Activated T-helper 1 cell treated with anti-CD3 and anti-CD28 coated beads, Interleukin-2, amount 50 U/mL, for 16 hours (primary cell): ENCODE results near the gene AMBP.

Experiments
- DNase-seq, 2 donors: peaks; one replicate each; pipeline ENCODE4 v3.0.0-alpha.2; 2020; ENCODE audit warnings: low read depth in 1 of 2, low spot score in 1 of 2

AMBP gene

DNA sequence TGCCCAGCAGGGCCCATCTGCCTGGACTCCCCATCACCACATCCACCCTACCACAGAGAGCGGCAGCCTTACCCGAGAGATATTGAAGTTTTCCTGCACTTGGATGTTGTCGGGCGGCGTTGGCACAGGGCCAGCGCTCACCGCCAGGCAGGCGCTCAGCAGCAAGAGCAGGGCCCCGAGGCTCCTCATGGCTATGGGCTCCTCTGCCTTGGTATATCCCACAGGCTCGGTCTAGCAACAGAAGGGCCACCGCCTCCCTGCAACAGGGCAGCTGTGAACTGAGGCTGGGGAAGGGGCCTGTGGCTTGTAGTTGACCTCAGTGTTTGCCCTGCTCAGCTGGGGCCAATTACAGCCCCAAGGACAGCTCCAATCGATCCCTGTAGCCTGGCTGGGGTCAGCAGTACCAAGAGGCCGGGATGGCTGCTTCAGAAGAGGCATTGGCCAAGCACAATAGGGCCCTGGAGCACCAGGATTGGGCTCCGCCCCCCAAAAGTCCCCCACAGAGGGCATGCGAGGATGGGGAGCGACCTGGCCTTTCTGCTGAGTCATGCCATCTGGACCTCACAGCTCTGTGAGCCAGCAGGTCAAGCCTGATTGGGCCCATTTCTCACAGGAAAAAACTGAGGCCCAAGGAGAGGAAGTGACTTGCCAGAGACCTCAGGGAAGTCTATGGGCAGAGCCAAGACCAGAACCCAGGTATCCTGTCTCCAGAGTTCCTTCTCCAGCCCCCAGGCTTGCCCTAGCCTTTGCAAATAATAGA, at the start of gene AMBP:
Gene AMBP (minus strand): TSS at position 280 of the 760 bp plus-strand sequence. CDS start 91 bp downstream, at position 189.
- DNase-seq: no peak

- DNase-seq: no peak
These were observed 48.4 kb upstream of the AMBP start for GRCh38 chr9:114126247-114127060.

DNA sequence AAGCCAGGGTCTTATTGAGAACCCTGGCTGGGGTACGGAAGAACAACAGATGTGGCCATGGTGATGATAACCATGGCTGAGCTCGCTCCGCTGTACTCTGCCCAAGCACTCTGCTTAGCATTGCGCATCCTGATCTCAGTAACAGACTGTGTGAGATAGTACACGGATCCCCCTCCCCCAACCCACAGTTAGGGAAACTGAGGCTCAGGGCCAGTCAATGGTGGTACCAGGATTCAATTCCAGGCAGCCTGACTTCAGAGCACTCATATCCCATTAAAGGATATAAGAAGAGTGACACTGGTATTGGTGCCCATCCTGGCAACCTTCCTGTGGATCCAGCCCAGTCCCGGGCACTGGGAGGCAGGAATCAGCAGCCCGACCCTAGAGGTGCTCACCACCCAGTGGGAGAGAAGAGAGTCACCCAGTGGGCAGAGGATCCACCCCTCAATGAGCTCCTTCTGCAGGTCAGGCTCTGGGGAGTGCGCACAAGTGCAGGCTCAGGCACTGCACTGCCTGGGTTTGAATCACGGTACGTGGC, 47.4 kb upstream of the AMBP start:
- DNase-seq: no peak

GRCh38 chr9:114124666-114125475, 46.8 kb upstream of the AMBP start:
- DNase-seq: no peak

GRCh38 chr9:114124138-114124537, 46.0 kb upstream of the AMBP start:
- no peak for DNase-seq

GRCh38 chr9:114123031-114123977, 45.2 kb upstream of the AMBP start:
- no peak for DNase-seq

DNA sequence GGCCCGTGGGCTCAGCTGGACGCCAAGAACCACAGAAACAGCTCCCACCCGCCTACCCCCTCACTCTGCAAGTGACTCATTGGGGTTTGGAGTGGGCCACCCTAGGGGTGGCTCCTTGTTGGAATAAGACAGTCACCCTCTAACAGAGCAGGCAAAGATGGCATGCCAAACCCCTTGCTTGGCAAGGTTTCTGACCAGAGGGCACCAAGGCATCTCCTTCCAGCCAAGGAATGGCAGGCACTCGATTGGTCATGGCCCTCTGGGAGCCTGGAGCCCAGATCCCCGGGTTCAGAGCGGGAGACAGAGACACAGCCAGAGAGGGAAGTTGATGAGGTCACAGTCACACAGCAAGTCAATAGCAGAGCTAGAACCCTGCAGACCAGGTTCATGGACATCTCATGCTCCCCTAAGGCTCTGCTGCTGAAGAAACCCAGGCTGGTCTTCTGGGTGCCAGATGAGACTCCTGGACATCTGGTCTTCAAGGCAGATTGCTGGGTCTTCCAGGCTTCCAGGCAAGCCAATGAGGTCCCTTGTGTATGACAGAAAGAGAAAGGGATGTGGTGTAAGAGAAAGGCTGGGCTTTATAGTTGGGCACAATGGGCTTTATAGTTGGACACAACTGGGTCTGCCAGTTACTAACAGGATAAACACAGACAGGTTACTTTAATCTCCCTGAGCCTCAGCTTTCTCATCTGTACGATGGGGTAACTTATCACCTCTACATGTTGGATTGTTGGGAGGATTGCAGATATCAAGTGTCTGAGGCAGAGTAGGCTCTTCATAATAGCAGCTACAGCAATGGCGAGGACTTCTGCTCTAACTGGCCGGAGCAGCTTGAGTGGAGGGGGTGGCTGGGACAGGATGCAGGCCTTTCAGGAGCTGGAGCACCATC, 44.3 kb upstream of the AMBP start:
- no peak for DNase-seq

- no peak for DNase-seq
These were observed 43.4 kb upstream of the AMBP start for GRCh38 chr9:114121227-114122135.

DNA sequence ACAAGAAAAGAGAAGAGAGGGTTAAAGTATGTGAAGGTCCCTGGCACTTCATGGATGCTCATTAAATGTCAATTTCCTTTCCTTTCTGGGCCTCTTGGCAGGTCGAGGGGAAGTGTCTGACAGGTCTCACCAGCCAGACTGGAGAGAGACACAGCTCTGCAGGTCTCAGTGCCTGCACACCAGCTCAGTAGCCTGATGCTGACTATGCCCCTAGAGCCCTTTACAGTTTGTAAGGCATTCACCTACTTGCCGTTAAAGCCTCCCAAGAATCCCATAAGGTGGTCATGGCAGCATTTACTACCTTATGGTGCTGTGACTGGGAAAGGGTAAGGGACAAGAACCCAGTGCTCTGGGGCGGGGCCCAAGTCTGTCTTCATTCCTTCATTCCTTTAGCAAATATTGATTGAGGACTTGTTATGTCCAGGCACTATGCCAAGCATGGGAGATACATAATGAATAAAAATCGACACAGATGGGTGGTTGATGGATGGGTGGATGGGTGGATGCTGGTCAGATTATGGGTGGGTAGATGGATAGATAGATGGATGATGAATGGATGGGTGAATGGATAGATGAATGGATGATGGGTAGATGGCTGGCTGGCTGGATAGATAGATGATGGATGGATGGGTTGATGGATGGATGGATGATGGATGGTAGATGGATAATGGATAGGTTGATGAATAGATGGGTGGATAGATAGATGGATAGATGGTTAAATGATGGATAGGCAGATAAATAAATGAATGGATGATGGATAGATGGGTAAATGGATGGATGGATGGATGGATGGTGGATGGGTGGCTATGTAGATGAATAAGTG, 42.3 kb upstream of the AMBP start:
- no peak for DNase-seq

- no peak for DNase-seq
These were observed 41.4 kb upstream of the AMBP start for GRCh38 chr9:114119242-114120191.

DNA sequence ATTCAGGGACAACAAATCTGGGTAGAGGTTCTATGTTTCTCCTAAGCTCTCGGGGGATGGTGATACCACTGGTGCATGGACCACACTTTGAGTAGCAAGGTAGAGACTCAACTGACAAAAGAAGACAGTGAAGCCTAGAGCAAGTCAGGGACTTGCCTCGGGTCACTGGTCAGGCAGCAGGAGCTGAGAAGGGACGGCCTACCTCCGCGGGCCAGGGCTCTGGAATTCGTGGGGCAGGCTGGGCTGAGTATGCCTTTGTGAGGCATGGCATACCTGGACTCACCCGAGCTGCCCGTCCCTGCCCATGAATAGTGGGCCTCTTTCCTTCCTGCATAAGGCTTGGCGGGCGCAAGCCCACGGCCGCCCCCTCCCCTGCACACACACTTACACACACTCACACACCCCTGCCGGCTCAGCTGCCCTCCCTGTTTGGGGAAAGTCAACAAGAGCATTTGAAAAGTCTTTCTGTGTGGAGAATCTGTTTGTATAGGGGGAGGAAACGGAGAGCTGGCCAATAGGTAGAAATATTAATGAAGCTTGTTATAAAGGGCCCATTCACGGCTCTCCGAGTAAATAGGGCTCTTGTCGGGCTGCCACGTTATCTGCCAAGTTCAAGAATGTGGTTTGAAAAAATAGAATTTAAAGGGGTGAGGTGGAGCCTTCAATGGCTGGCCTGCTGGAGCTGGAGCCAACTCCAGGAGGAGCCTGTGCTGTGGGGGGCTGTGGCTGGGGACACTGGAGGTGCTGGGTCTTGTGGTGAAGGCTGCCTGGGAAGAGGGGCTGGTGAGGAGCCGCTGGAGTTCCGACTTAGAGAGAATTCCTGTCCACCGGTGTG, 40.1 kb upstream of the AMBP start:
- DNase-seq: no peak

DNA sequence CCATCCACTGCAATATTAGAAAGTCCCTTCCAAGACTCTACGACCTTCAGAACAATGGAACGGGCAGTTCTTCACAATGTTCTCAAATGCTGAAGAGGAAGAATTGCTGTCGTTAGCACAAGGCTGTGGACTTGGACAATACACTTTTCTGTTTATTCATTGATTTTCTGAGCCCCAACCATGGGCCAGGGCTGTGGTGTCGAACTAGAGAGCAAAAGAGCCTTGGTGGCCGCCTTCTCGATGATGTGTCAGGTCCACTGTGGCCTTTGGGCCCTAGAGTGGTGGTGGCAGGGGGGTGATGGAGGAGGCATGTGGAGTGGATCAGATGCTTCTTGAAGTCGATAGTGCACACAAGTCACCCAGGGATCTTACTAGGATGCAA, 39.5 kb upstream of the AMBP start:
- no peak for DNase-seq

- no peak for DNase-seq
These were observed 38.1 kb upstream of the AMBP start for GRCh38 chr9:114116126-114116747.

DNA sequence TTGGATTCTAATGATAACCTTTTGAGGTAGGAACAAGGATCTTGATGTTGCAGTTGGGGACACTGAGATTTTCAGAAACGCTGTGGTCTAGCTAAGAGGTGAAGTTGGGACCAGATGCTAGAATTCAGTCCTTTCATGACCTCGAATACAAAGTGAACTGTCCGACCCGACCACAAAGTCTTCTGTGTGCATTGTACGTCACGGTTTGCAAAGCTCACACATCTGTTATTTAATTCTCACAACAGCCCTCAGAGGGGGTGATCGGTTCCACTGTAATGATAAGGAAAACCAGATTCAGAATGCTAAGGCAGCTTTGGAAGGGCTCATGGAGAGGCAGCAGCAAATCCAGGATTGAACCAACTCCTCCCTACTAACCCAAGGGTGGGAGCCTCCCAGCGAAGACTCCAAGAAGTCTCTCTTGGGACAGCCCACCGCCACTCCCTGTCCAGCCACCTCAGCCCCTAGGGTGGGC, 37.6 kb upstream of the AMBP start:
- no peak for DNase-seq

DNA sequence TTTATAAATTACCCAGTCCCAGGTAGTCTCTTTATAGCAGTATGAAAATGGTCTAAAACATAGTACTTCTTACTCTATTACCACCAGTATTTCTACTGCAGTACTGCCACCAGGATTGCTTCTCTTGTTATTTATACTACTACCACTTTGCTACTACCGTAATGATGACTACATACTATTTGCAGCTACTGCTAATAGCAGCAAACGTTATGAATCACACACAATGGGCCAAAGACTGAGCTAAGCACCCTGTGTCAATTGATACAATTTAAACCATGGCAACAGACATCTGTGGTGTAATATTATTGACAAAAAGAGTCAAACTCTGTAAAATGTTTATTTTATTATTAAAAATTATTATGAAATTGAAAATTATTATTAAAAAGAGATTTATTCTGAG, 36.3 kb upstream of the AMBP start:
- no peak for DNase-seq
